ENCODE data around the gene ADGRB3.
"Not testable (repeated sequence)": the region's sequence is repeated elsewhere in the genome, so short reads cannot be mapped to it uniquely, and the experiment has no call there.

Gene ADGRB3

GRCh38 chr6:69379518-69379917 lies 744.4 kb downstream of the ADGRB3 start:
- DNase-seq: no peak

DNA sequence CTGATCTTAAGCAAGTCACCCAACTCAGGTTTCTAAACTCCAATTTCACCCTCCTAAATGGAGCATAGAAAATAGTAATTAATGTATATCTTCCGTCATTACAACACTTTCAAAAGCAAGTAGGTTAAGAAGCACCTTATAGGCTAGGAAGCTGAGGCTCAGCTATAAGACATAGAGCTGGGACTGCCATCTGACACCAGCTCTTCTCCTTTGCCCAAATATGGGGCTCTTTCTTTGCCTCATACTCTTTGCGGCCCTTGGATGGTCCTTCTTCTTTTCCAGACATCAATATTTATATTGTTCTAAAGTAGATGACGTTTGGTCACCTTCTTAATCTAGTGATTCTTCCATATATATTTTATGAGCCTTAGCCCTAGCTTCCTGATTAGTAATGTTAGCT lies 748.5 kb downstream of the ADGRB3 start:
- DNase-seq: no peak

GRCh38 chr6:69386426-69386825 lies 751.3 kb downstream of the ADGRB3 start:
- no peak for DNase-seq

DNA sequence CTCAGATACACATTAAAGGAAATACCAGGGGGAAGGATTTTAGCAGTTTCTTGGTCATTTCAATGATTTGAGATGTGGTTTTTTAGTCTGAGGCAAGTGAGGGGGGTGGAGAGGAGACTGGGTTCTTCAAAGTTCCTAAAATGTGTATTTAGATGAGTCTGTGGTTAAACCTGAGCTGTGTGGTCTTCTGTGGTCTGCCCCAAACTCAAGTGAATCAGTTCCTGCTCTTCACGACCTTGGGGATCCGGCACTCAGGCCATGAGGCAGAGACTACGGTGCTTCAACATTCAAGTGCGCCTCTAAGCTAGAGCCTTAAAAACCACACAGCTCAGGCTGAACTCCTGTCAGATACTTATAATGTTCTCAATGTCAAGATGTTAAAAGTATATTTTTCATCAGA lies 755.0 kb downstream of the ADGRB3 start:
- no peak for DNase-seq

DNA sequence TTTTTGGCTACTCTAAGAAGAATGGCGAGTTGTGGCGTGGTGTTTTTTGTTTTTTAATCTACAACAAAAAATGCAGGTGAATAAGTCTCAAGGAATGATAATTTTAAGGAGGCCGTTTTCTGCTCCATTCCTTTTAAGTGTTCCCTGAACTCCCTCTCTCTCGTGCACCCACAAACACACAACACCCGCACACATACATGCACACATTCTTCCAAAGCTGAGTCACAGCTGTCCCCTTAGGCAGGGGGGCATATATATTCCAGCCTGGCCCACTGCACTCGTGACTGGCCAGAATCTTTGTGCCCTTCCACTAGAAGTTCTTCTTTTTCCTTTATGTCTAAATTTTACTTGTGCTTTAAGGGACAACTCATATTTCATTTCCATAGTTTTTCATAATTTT lies 756.0 kb downstream of the ADGRB3 start:
- no peak for DNase-seq

DNA sequence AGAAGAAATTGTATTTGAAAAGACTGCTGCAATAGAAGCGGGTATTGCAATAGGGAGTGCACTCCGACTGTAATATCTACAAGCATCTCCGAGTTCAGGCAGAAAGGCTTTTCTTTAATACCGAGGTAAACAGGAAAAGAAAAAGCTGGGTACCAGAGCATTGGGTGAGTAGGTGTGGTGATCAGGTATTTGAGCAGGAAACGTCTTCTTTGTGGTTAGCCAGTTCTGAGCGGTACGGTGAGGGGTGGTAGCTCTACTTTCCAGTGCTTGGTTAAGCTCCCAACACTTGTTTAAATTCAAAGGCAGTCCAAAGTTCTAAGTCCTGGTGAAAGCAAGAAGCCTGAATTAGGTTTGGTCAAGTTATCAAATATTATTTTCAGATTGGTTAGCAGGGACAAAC lies 757.7 kb downstream of the ADGRB3 start:
- no peak for DNase-seq

DNA sequence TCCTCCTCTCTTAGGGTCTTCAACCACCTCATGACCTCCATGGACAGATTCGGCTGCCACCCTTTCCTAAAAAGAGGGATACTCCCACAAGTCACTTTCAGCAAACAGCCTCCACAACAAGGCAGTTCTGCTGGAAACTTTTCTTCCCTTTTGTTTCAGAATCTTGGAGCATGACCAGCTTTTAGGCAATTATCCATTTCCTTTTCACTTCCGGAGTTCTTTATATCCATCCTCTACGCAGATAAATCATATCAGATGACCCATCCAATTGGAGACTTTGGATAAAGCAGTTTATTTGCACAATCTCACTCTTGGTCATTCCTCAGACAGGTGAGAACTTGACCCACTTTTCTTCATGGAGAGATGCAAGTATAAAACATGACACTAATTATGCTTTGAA lies 763.2 kb downstream of the ADGRB3 start:
- DNase-seq: no peak

DNA sequence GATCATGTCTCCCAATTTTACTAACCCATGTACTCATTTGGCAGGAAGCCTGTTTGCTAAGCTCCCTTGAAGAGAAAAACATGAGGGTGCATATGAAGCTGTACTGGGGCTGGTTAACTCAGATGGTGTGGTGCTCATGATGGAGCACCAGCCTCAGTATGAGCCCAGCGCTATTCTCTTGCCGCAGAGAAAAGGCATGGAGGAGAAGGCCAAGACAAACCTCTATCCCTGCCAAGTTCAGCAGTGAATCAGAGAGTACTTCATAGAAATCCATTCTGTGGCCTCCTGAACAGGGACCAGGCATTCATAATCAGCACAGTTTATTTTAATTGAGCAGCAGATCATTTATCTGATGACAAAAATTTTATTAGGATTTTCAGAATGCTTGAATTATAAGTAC lies 763.6 kb downstream of the ADGRB3 start:
- DNase-seq: no peak

- no peak for DNase-seq
Measured at GRCh38 chr6:69408886-69409285, 773.8 kb downstream of the ADGRB3 start.

DNA sequence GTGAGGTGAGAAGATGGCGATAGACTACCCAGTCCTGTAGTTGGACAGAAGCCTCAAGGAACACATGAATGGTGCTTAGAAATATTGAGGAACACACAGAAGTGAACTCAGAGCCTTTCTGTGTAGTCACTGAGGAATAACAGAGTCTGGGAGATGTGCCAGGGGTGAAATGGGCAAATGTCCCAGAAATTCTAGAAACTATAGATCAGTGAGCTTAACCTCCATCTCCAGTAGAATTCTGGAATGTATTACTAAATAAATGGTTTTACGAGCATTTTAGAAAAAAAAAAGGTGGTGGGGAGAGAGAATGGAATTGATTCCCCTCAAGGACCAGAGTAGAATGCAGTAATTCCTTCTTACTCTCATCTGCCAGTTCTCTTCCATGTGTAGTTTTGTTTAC lies 781.7 kb downstream of the ADGRB3 start:
- DNase-seq: no peak

DNA sequence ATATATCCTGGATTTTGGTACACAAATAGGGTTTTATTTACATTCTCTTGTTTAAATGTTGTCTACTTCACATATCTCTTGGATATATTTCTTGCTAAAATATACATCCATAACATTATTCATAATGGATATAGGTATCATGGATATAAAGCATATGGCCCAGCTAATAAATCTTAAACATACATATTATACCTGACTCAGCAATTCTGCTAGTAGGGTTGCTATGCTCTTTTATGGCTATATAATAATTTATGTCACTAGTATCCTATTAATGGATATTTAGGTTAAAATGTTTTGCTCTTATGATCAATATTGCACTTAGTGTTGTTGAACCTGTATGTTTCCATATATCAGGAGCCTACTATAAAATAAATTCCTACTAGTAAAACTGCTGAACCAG lies 786.2 kb downstream of the ADGRB3 start:
- DNase-seq: no peak

DNA sequence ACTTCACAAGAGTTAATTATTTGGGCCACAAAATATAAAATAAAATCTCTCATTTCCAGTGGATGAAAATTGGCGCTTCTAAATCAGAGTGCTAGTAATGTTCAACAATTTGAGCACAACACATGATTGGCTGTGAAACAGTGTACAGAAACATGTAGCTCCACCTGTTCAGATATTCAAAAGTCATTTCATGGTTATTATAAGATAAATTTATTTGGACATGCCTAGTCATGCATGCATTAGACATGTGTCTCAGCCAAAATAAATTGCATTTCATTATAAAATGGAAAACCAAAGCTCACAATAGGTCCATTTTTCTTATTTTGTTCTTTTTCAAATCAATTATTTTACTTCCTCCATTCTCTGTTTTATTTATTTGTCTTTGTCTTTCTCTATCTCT lies 786.9 kb downstream of the ADGRB3 start:
- DNase-seq: no peak

DNA sequence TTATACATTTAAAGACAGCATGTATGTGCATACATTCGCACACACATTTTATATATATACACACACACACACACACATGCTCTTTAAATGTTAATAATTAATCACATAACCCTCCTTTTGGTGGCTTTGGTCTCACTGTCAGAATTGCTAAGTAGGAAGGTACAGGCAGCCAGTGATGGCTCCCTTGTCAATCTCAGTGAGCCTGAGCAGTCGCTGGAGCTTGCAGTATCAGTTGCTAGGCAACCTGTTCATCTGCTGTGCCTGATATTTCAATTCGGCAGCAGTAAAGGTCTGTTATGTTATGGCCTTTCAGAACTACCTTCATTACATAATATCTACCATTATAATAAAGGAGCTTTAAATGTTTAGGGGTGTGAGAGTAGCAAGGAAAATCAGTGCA lies 787.4 kb downstream of the ADGRB3 start:
- DNase-seq: no peak

GRCh38 chr6:69423785-69424184 lies 788.7 kb downstream of the ADGRB3 start:
- no peak for DNase-seq

- no peak for DNase-seq
Measured at GRCh38 chr6:69424581-69424980, 789.5 kb downstream of the ADGRB3 start.

GRCh38 chr6:69427882-69428281 lies 792.8 kb downstream of the ADGRB3 start:
- no peak for DNase-seq

- not testable (repeated sequence) for DNase-seq
Measured at GRCh38 chr6:69432168-69432567, 797.1 kb downstream of the ADGRB3 start.

GRCh38 chr6:69433116-69433515 lies 798.0 kb downstream of the ADGRB3 start:
- not testable (repeated sequence) for DNase-seq

- DNase-seq: no peak
Measured at GRCh38 chr6:69438113-69438512, 803.0 kb downstream of the ADGRB3 start.
